HepG2 (cell line): ENCODE results near the gene EFNA2. TPM values are rescaled to one million over a fixed set of nuclear protein-coding genes. Genes with fewer than 3 reads are reported as not detected.
A peak's percentile ranks its signal among the peaks of the same experiment; 100 is the strongest.

ENCODE experiments used
- ARNT2 ChIP-seq: sonication (generic); formaldehyde crosslinking; IDR thresholded peaks from 2 replicates; pipeline ENCODE4 v1.8.0; 2022; ENCODE audit warnings: mild to moderate bottlenecking, low read depth, missing genetic modification reagents, moderate library complexity
- CHCHD3 ChIP-seq: sonication (generic); formaldehyde crosslinking; IDR thresholded peaks from 2 replicates; pipeline ENCODE4 v1.8.0; 2022; ENCODE audit warnings: mild to moderate bottlenecking, missing genetic modification reagents, moderate library complexity
- CSRNP1 ChIP-seq: sonication (generic); formaldehyde crosslinking; IDR thresholded peaks from 2 replicates; pipeline ENCODE4 v1.8.1; 2023; ENCODE audit warnings: mild to moderate bottlenecking, missing genetic modification reagents
- DMAP1 ChIP-seq: IDR thresholded peaks from 2 replicates; pipeline ENCODE4 v1.6.1; 2016
- FOXK2 ChIP-seq: fragments of 450-650 bp; IDR thresholded peaks from 2 replicates; pipeline ENCODE4 v1.6.1; 2016
- GATAD1 ChIP-seq: IDR thresholded peaks from 2 replicates; pipeline ENCODE4 v1.6.1; 2016; ENCODE audit warnings: missing genetic modification reagents, missing compliant biosample characterization
- GFI1 ChIP-seq: sonication (generic); formaldehyde crosslinking; IDR thresholded peaks from 2 replicates; pipeline ENCODE4 v1.5.0; 2020; ENCODE audit warnings: missing genetic modification reagents, mild to moderate bottlenecking, borderline replicate concordance
- HDAC6 ChIP-seq: fragments of 200-600 bp; sonication (generic); IDR thresholded peaks from 2 replicates; pipeline ENCODE4 v1.7.0; 2017; ENCODE audit warnings: mild to moderate bottlenecking, antibody characterized with exemption, low read length, low read depth
- HNF1B ChIP-seq: sonication (generic); formaldehyde crosslinking; IDR thresholded peaks from 2 replicates; pipeline ENCODE4 v1.5.1; 2020; ENCODE audit warnings: mild to moderate bottlenecking, moderate library complexity, missing genetic modification reagents
- HNRNPL ChIP-seq: fragments of 200-400 bp; formaldehyde crosslinking; IDR thresholded peaks from 2 replicates; pipeline ENCODE4 v1.6.1; 2017; ENCODE audit warnings: mild to moderate bottlenecking, low read depth, low read length
- KDM5A ChIP-seq: fragments of 200-600 bp; sonication (generic); IDR thresholded peaks from 2 replicates; pipeline ENCODE4 v1.7.0; 2018; ENCODE audit warnings: antibody characterized with exemption, mild to moderate bottlenecking, low read length, borderline replicate concordance
- NONO ChIP-seq, 2 experiments: fragments of 450-650 bp in 1 of 2; sonication (generic) in 1 of 2; formaldehyde crosslinking in 1 of 2; IDR thresholded peaks in 1 of 2; conservative IDR thresholded peaks in 1 of 2; 2 replicates each; pipeline versions ENCODE4 v1.6.1 to v1.8.0; 2017 to 2022; ENCODE audit warnings: mild to moderate bottlenecking in 1 of 2, missing genetic modification reagents in 1 of 2, moderate library complexity in 1 of 2
- NR2C2 ChIP-seq: sonication (generic); formaldehyde crosslinking; IDR thresholded peaks from 2 replicates; pipeline ENCODE4 v1.4.0; 2020; ENCODE audit warnings: missing genetic modification reagents, mild to moderate bottlenecking, moderate library complexity, borderline replicate concordance
- POLR2G ChIP-seq: fragments of 200-400 bp; formaldehyde crosslinking; IDR thresholded peaks from 2 replicates; pipeline ENCODE4 v1.6.1; 2018; ENCODE audit warnings: mild to moderate bottlenecking, low read depth, low read length, moderate library complexity
- TAF1 ChIP-seq: sonication (generic); formaldehyde crosslinking; IDR thresholded peaks from 2 replicates; pipeline ENCODE4 v1.4.0; 2020; ENCODE audit warnings: missing genetic modification reagents
- ZFP1 ChIP-seq: IDR thresholded peaks from 2 replicates; pipeline ENCODE4 v1.6.1; 2016
- ZFYVE20 ChIP-seq: sonication (generic); formaldehyde crosslinking; IDR thresholded peaks from 2 replicates; pipeline ENCODE4 v1.8.0; 2023; ENCODE audit warnings: low read depth, mild to moderate bottlenecking, moderate library complexity, missing genetic modification reagents, borderline replicate concordance
- ZNF160 ChIP-seq: sonication (generic); formaldehyde crosslinking; IDR thresholded peaks from 2 replicates; pipeline ENCODE4 v1.8.0; 2022; ENCODE audit warnings: mild to moderate bottlenecking, inconsistent platforms, missing genetic modification reagents
- ZNF430 ChIP-seq: sonication (generic); formaldehyde crosslinking; IDR thresholded peaks from 2 replicates; pipeline ENCODE4 v1.9.0; 2021; ENCODE audit warnings: mild to moderate bottlenecking, missing genetic modification reagents
- ZNF839 ChIP-seq: sonication (generic); formaldehyde crosslinking; IDR thresholded peaks from 2 replicates; pipeline ENCODE4 v1.4.0; 2020; ENCODE audit warnings: missing genetic modification reagents, mild to moderate bottlenecking, borderline replicate concordance
- ZUFSP ChIP-seq: sonication (generic); formaldehyde crosslinking; IDR thresholded peaks from 2 replicates; pipeline ENCODE4 v1.9.0; 2021; ENCODE audit warnings: missing genetic modification reagents, mild to moderate bottlenecking, borderline replicate concordance
- polyA plus RNA-seq, 8 experiments: library from polyadenylated mRNA; depleted of rRNA in 3 of 8; stranded (reverse) in 7 of 8; unstranded in 1 of 8; fragments of >200 nt; fragmentation: Illumina TruSeq in 4 of 8; extraction: Trizol in 4 of 8; gene quantifications; 2 replicates each; pipeline versions ENCODE4 v1.2.1 to v1.2.3, GENCODE V29; 2011 to 2016; ENCODE audit warnings: low read depth in 4 of 8, missing spikeins in 1 of 8, mixed read lengths in 1 of 8; ENCODE audit not compliant: insufficient read depth in 1 of 8
- total RNA-seq, 5 experiments: library from RNA; depleted of rRNA; stranded (reverse); fragments of >200 nt; fragmentation: Illumina TruSeq; extraction: Trizol; gene quantifications; 2 replicates each; pipeline ENCODE4 v1.2.3, GENCODE V29; 2016; ENCODE audit warnings: low read depth in 1 of 5

Gene EFNA2
- total and polyA plus RNA-seq, 2 of the 13 experiments (the other 11 are each of a cell fraction or from before 2014, with no cell fraction given): 6.0 to 9.9 TPM

- TF ChIP-seq FOXK2 (no peak), ARNT2 (peak; percentile 71), CSRNP1 (CRISPR knock-in tag) (no peak), CHCHD3 (CRISPR knock-in tag) (0 out of 2 replicates have a peak, but pooled peaks have one; percentile 76), HNRNPL (peak; percentile 62; the same call in 1 of the 2 replicates), TAF1 (CRISPR knock-in tag) (peak; percentile 16; the same call in 1 of the 2 replicates), NONO (IDR thresholded peaks at IDR 0.05) (no peak), NONO (CRISPR knock-in tag; conservative IDR thresholded peaks at IDR 0.05) (0 out of 2 replicates have a peak, but pooled peaks have one; percentile 14), NR2C2 (CRISPR knock-in tag) (peak; percentile 46), HNF1B (no peak; the same call in none of the 2 replicates), GFI1 (CRISPR knock-in tag) (peak; percentile 45; the same call in 1 of the 2 replicates), DMAP1 (peak; percentile 57; the same call in 1 of the 2 replicates), HDAC6 (no peak), ZNF430 (CRISPR knock-in tag) (0 out of 2 replicates have a peak, but pooled peaks have one; percentile 80), ZFYVE20 (no peak), POLR2G (peak; percentile 75), ZUFSP (no peak), ZNF160 (CRISPR knock-in tag) (no peak), GATAD1 (peak; percentile 47; the same call in 1 of the 2 replicates), KDM5A (no peak), ZFP1 (CRISPR knock-in tag) (no peak), ZNF839 (CRISPR knock-in tag) (no peak)
Measured at GRCh38 chr19:1284293-1284978, 1.2 kb upstream of the EFNA2 start (continued).
